ENCODE measurements around the gene GSTM5.

- no peak for TF ChIP-seq POLR2A (IDR thresholded peaks at IDR 0.05)
- no peak for TF ChIP-seq CTCF (IDR thresholded peaks at IDR 0.05)
These were observed 21.3 kb downstream of the GSTM5 start for GRCh38 chr1:109733236-109733870.

Data from Peyer's patch (tissue), 4 donors.